NCI-H345 treated with DMSO at 0.1 percent for 48 hours (cell line): ENCODE measurements around the gene HSFY1.
"Not testable (repeated sequence)": the region's sequence is repeated elsewhere in the genome, so short reads cannot be mapped to it uniquely, and the experiment has no call there.

ENCODE experiments used
- DNase-seq: peaks from one replicate; lab custom pipeline; 2025; ENCODE audit not compliant: unreplicated experiment; lab: John Stamatoyannopoulos, UW

HSFY1 gene, protein sequence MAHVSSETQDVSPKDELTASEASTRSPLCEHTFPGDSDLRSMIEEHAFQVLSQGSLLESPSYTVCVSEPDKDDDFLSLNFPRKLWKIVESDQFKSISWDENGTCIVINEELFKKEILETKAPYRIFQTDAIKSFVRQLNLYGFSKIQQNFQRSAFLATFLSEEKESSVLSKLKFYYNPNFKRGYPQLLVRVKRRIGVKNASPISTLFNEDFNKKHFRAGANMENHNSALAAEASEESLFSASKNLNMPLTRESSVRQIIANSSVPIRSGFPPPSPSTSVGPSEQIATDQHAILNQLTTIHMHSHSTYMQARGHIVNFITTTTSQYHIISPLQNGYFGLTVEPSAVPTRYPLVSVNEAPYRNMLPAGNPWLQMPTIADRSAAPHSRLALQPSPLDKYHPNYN

DNA sequence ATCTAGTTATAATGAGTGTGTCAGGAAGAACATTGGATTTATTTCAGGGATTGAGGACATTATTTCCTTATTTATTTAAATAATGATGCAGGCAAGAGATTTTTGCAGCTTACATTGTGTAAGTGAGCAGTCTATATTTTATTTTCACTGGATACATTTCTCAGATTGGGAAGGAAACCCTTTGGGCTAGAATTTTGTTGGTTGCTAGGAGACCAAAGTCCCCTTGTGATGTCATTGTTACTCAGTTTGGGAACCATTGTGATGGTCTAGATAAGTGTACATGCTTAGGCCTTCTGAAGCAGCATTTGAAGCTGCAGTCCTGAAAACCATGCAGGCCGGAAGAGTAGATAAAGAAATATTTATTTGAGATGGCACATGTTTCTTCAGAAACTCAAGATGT, at the start of gene HSFY1:
TSS of gene HSFY1 (plus strand) at position 301 of the 400 bp plus-strand sequence. CDS start at position 369, 68 bp downstream.
- not testable (repeated sequence) for DNase-seq

DNA sequence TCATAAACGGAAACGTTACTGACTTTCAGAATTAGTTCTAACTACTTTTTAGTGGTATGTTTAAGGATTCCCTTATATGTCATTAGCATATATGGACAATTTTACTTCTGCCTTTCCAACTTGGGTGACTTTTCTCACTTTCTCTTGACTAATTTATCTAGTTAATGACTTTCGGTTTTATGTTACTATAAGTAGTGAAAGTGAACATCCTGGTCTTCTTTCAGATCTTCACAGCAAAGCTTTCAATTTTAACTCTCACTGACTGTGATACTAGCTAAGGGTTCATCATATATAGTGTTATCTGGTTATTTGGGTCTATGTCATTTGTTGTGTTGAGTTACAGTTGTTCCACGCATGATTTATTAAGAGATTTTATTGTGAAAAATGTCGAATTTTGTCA, 42.3 kb upstream of the HSFY1 start:
- not testable (repeated sequence) for DNase-seq

DNA sequence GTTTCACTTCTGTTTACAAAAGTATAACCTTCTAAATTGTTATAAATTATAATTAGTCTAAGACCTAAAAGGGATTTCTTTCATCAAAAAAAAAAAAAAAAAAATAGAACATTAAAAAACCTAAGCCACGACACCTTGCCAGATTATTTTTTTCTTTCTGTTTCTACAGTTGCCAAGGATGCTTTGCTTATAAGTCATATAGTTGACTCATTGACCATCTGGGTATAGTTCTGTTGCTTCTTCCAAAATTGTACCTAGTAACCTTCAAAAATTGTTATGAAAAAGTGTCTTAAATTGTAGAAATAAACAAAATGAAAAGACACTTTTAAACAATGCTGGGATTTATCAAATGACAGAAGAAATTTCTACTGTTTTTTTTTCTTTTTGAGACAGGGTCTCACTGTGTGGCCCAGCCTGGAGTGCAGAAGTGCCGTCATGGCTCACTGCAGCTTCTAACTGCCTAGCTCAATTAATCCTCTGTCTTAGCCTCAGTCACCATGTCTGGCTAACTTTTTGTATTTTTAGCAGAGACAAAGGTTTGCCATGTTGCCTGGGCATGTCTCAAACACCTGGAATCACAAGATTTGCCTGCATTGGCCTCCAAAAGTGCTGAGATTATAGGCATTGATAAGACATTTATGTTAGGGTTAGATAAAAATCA, 15.4 kb upstream of the HSFY1 start:
- DNase-seq: not testable (repeated sequence)

DNA sequence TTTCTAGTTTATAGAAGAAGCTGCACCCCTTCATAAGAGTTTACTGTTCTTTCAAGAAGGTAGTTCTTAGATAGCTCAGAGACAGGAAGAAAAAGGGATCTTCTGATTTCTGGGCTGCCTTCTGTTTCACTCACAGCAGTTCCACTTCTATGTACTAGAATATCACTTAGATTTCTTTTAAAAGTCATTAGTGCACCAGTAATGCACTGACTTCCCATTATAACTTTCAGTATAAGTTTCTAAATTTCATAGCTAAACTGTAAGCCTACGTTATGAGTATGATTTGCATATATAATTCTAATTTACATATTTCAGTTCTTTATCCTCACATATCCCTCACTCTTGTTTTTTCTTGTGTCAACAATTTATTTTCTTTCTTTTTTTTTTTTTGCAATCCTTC, 7.6 kb upstream of the HSFY1 start:
- DNase-seq: not testable (repeated sequence)

DNA sequence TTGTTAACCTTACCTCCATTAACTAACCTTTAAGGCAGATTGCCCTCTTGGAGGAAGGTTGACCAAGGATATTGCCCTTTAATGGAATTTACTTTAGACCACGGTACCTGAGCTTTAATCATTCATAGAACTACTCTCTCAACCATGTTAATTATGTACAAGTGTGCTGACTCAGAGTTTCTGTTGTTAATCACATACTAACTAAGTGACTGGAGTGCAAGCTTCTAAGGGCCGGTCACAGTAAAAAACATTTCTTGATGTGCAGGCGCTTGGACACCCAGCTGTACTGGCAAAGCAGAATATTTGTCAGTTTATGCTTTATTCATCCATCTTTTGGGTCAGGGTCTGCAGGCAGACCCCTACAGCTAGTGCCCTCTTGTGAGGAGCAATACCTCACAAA, 6.6 kb downstream of the HSFY1 start:
- not testable (repeated sequence) for DNase-seq

DNA sequence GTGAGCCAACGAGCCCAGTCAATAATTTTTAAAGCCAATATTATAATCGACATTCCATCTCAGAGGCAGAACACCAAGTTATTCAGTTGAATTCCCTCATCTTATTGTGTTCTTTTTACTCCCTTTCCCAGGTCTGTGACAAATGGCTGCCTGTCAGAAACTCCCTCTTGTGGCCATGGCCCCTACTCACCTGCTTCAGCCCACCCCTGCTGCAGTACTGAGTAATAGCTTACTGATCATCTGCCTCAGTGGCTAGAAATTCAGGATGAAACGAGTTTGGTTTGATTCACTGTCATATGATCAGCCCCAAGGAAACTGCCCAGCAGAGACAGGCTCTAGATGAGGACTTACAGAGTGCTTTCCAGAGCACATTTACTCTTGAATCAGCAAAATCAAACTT, 19.4 kb downstream of the HSFY1 start:
- DNase-seq: not testable (repeated sequence)
